GM19397 (cell line): ENCODE results near the gene UGT3A2.

Experiments used
- ATAC-seq: cut with Tn5 transposase; IDR thresholded peaks from one replicate; pipeline ENCODE4 v1.9.1; 2021; ENCODE audit warnings: mild to moderate bottlenecking, moderate library complexity; ENCODE audit not compliant: unreplicated experiment

Gene UGT3A2, protein sequence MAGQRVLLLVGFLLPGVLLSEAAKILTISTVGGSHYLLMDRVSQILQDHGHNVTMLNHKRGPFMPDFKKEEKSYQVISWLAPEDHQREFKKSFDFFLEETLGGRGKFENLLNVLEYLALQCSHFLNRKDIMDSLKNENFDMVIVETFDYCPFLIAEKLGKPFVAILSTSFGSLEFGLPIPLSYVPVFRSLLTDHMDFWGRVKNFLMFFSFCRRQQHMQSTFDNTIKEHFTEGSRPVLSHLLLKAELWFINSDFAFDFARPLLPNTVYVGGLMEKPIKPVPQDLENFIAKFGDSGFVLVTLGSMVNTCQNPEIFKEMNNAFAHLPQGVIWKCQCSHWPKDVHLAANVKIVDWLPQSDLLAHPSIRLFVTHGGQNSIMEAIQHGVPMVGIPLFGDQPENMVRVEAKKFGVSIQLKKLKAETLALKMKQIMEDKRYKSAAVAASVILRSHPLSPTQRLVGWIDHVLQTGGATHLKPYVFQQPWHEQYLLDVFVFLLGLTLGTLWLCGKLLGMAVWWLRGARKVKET

GRCh38 chr5:36066540-36067210 is at the start of gene UGT3A2:
Gene UGT3A2 (minus strand): TSS chr5:36066882. CDS start chr5:36066789, 93 bp downstream.
- no peak for ATAC-seq

DNA sequence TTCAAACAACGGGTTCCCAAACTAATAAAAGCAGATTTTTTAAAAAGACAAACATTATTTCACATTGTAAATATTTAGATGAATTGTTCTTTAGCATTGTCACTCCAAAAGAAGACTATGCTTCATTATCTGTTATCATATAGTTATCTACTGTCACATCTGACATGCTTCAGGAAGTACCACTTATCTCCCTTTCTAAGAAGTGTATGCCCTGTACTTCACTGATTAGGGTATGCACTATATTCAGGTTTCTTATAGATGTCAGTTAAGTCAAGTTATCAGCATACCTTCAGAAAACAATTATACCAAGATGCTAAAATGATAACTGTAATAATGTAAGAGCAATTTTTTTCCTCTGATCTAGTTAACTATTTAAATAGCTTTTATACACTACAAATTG is 44.6 kb upstream of the UGT3A2 start:
- ATAC-seq, result no peak

DNA sequence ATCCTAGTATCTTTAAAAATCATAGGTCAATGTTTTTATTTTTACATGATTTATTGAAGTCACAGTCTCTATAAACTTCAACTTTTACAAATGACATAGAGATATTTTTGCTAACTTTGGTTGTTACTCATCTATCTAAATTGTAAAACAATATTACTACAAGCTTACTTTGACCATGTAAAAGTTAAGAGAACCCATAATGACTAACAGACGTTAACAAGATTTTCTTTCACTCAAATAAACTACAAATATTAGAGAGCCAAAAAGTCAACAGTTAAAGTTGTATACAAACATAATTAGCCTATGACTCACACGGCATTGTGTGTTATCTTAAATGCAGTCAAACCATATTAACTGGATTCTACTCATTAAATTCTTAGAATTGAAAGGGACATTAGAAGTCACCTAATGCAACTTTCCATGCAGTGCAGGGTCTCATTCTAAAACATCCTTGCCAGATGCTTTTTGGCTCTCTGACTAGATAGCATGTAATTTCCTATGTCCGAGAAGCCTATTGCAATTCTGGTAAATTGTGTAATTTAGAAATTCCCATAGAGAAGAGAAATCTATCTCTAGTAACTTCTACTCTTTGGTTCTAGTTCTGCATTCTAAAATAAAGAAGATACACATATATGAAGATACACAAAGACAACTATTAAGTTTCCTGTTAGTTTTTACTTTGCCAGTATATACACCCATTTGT is 42.2 kb upstream of the UGT3A2 start:
- no peak for ATAC-seq

GRCh38 chr5:36105819-36106218 is 39.1 kb upstream of the UGT3A2 start:
- no peak for ATAC-seq

GRCh38 chr5:36099748-36100147 is 33.1 kb upstream of the UGT3A2 start:
- no peak for ATAC-seq

DNA sequence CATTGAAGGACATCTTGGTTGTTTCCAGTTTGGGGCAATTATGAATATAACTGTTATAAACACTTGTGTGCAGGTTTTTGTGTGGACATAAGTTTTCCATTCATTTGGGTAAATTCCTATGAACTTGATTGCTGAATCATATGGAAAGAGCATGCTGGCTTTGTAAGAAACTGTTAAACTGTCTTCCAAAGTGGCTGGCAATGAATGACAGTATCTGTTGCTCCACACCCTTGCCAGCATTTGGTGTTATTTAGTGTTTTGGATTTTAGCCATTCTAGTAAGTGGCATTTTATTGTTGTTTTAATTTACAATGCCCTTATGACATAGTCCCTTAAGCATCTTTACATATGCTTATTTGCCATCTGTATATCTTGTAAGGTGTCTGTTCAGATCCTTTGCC is 29.8 kb upstream of the UGT3A2 start:
- ATAC-seq, result no peak

GRCh38 chr5:36089989-36090388 is 23.3 kb upstream of the UGT3A2 start:
- peak; percentile 85 for ATAC-seq

- ATAC-seq, result peak; percentile 81
Observed at GRCh38 chr5:36079200-36079781, 12.6 kb upstream of the UGT3A2 start.

GRCh38 chr5:36078430-36078829 is 11.7 kb upstream of the UGT3A2 start:
- no peak for ATAC-seq

DNA sequence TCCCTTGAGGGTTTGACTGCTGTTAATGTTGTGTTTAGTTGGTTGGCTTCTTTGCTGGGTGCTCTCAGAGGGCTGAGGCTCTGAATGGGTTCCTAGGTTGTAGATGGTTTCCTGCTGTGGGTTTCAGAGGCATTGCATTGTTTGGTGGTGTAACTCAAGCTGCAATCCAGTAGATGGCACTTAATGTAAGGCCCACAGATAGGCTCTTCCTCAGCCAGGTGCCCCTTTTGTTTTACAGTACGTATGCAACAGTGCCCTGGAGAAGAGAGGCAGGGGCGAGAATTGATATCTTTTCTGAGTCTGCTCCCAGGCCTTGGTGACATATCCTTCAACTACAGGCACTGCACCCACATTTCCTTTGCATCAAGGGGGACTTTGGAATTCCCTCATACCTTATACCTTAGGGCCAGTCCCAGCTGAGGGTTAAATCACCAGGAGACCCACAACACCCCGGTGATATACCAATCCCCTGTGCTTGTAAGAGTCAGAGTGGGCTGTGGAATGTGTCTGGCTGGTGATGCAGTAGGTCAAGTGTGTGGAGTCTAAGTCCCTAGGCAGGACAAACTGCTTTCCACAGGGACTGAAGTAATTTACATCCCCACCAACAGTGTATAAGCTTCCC is 7.0 kb upstream of the UGT3A2 start:
- peak; percentile 80 for ATAC-seq

- no peak for ATAC-seq
Observed at GRCh38 chr5:36070687-36071571, 4.2 kb upstream of the UGT3A2 start.

- ATAC-seq, result no peak
Observed at GRCh38 chr5:36068751-36069281, 2.1 kb upstream of the UGT3A2 start.

GRCh38 chr5:36066001-36066539 is 612 bp downstream of the UGT3A2 start:
- no peak for ATAC-seq

DNA sequence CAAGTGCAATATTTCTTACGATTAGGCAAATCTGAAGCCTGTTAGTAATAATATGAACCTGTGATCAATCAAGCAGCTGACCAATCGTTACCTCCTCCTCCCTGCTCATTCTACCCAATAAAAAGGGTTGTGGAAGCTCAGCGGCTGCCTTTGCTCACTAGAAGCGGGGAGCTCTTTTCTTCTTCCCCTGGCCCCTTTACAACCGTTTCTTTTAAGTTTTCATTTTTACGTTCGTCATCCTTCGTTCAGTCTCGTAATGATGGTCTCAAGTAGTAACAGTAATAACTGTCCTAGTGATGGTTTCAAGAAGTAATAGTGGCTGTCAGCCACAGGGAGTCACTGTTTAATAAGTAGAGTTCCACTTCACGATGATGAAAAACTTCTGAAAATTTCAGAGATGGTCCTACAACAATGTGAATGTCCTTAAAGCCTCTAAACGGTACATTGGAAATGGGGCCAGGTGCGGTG is 6.2 kb downstream of the UGT3A2 start:
- ATAC-seq, result no peak

- no peak for ATAC-seq
Observed at GRCh38 chr5:36059571-36060419, 6.9 kb downstream of the UGT3A2 start.

DNA sequence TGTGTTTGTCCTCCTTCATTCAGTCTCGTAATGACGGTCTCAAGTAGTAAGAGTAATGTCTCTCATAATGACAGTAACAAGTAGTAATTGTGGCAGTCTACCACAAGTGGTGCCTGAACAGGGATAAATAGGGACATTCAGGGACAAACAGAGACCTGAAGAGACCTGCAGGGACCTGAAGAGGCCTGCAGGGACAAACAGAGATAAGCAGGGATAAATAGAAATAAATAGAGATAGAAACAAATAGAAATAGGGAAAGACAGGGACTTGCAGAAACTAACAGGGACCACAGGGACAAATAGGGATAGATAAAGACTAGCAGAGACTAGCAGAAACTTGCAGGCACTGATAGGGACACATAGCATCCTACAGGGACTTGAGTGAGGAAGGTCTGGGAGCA is 7.9 kb downstream of the UGT3A2 start:
- no peak for ATAC-seq

- ATAC-seq, result no peak
Observed at GRCh38 chr5:36057386-36057785, 9.3 kb downstream of the UGT3A2 start.

DNA sequence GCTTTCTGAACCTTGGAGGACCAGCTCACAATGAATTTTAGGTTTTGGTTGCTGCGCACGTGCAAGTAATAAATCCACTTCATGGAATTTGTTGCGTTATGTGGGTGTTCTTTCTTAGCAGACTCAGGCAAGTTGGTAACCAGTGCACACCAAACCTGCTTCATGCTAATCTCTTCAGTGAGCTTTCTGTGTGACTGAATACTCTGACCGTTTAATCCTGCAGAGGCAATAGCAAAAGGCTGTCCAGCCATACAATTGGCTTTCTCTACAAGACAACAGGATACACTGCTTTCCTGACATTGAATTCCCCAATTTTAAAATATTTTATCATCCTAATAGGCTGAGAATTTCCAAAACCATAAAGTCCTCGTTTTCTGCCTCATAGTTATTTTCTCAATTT is 10.3 kb downstream of the UGT3A2 start:
- ATAC-seq, result no peak
